Central memory CD8-positive, alpha-beta T cell (primary cell): ENCODE results near the gene KIAA0586.
A peak's percentile ranks its signal among the peaks of the same experiment; 100 is the strongest.
"Not testable (repeated sequence)": the region's sequence is repeated elsewhere in the genome, so short reads cannot be mapped to it uniquely, and the experiment has no call there.

Source experiments
- ATAC-seq: fragments of 150-1000 bp; cut with Tn5 transposase; replicated peaks from 2 replicates; pipeline ENCODE4 v1.10.0; 2022; ENCODE audit warnings: mild to moderate bottlenecking, moderate FRiP score, moderate number of reproducible peaks; ENCODE audit not compliant: poor library complexity, severe bottlenecking; ENCODE audit errors: extremely low read depth
- DNase-seq, 2 donors: peaks; one replicate each; pipeline ENCODE4 v3.0.0; 2021; ENCODE audit warnings: low spot score in 2 of 2
- H3K27ac Mint-ChIP-seq: one replicate; pipeline ENCODE4 v1.8.0; 2022; ENCODE audit warnings: low read depth, mild to moderate bottlenecking, moderate library complexity, mixed read lengths
- H3K27me3 Mint-ChIP-seq: one replicate; pipeline ENCODE4 v1.8.0; 2022; ENCODE audit warnings: mixed read lengths
- H3K36me3 Mint-ChIP-seq: one replicate; pipeline ENCODE4 v1.8.0; 2022; ENCODE audit warnings: mild to moderate bottlenecking, moderate library complexity, mixed read lengths; ENCODE audit not compliant: insufficient read depth
- H3K4me1 Mint-ChIP-seq: one replicate; pipeline ENCODE4 v1.8.0; 2022; ENCODE audit warnings: mixed read lengths
- H3K4me3 Mint-ChIP-seq: one replicate; pipeline ENCODE4 v1.8.0; 2022; ENCODE audit warnings: mild to moderate bottlenecking, moderate library complexity, mixed read lengths
- H3K9me3 Mint-ChIP-seq: one replicate; pipeline ENCODE4 v1.8.0; 2022; ENCODE audit warnings: mixed read lengths

The KIAA0586 gene

GRCh38 chr14:58469309-58469708, 41.8 kb downstream of the KIAA0586 start:
- H3K36me3 Mint-ChIP-seq: peaks cover 28% of the 10 kb centered on the region
- no peak overlapping the region for H3K27ac Mint-ChIP-seq
- no peak overlapping the region for H3K4me3 Mint-ChIP-seq
- DNase-seq (no peak), ATAC-seq (no peak)
- H3K4me1 Mint-ChIP-seq: no peaks in the 10 kb centered on the region
- H3K9me3 Mint-ChIP-seq: no peaks in the 10 kb centered on the region
- no peaks in the 10 kb centered on the region for H3K27me3 Mint-ChIP-seq

DNA sequence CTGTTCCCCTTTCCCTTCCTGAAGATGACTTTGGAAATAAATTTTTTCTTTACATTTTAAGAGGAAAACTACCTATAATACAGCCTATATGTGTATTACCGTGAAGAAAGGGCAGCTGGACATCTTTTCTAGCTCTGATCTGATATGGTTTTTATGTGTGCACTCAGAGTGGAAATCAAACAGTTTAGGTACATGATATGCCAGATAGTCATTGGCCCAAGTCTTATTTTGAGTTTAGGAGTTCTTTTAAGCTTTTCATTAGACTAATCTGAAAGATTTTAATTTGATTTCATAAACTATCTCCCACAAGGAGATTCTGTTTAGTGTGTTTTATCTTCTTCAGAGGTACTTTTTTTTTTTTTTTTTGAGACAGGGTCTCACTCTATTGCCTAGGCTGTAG, 48.8 kb downstream of the KIAA0586 start:
- Mint-ChIP-seq H3K9me3 (no peaks in the 10 kb centered on the region), H3K36me3 (peaks cover 27% of the 10 kb centered on the region), H3K27ac (no peak overlapping the region), H3K4me1 (peaks cover 8% of the 10 kb centered on the region), H3K4me3 (no peak overlapping the region), H3K27me3 (no peaks in the 10 kb centered on the region)
- ATAC-seq (no peak), DNase-seq (no peak)

DNA sequence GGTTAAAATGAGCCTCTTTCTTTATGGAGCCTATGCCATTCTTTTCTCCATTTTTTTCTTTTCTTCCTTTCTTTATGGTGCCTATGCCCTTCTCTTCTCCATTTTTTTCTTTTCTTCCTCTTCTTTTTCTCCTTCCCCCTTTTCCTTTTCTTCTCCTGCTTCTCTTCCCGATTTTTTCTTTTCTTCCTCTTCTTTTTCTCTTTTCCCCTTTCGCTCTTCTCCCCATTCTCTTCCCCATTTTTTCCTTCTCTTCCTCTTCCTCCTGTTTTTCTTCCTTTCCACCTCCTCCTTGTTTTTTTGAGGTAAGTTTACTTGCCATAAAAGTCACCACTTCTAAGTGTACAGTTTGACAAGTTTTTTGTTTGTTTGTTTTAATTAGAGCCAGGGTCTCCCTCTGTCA, 50.1 kb downstream of the KIAA0586 start:
- Mint-ChIP-seq H3K27me3 (no peaks in the 10 kb centered on the region), H3K9me3 (no peaks in the 10 kb centered on the region), H3K27ac (no peak overlapping the region), H3K4me3 (no peak overlapping the region), H3K4me1 (peaks cover 8% of the 10 kb centered on the region), H3K36me3 (peaks cover 27% of the 10 kb centered on the region)
- DNase-seq (no peak), ATAC-seq (no peak)

DNA sequence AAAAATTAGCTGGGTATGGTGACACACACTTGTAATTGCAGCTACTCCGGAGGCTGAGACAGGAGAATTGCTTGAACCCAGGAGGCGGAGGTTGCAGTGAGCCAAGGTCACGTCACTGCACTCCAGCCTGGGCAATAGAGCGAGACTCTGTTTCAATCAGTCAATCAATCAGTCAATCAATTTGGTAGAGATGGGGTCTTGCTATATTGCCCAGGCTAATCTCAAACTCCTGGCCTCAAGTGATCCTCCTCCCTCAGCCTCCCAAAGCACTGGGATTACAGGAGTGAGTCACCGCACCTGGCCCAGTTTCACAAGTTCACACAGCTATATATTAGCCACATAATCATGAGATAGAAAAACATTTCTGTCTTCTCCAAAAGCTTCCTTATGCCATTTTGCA, 50.8 kb downstream of the KIAA0586 start:
- H3K9me3 Mint-ChIP-seq, H3K27me3 Mint-ChIP-seq, DNase-seq, ATAC-seq, H3K4me3 Mint-ChIP-seq, H3K27ac Mint-ChIP-seq, H3K4me1 Mint-ChIP-seq: not testable (repeated sequence)
- peaks cover 30% of the 10 kb centered on the region for H3K36me3 Mint-ChIP-seq

DNA sequence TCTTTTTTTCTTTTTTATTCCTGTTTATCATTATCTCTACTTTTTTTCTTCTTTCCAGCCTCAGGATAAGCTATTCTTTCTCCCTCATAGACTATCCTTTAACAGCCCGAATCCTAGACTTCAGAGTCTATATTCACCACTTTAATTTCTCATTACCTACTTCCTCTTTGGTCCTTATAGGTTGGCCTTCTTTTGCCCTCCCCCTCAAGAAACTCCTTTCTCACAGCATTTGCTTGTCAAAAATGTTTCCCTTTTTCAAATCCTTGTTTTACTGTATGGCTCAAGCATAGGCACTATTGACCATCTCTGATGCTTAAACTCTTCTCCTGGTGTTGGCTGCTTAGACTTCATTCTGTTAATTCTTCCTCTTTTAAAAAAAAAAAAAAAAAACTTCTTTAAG, 52.5 kb downstream of the KIAA0586 start:
- H3K4me1 Mint-ChIP-seq: peaks cover 8% of the 10 kb centered on the region
- ATAC-seq: no peak
- H3K9me3 Mint-ChIP-seq: no peaks in the 10 kb centered on the region
- no peak overlapping the region for H3K4me3 Mint-ChIP-seq
- peaks cover 23% of the 10 kb centered on the region for H3K36me3 Mint-ChIP-seq
- DNase-seq: no peak
- no peaks in the 10 kb centered on the region for H3K27me3 Mint-ChIP-seq
- peak overlapping the region; percentile 14 for H3K27ac Mint-ChIP-seq

- Mint-ChIP-seq H3K4me3 (no peak overlapping the region), H3K27me3 (no peaks in the 10 kb centered on the region), H3K27ac (no peak overlapping the region), H3K36me3 (peaks cover 27% of the 10 kb centered on the region), H3K9me3 (peaks cover 6% of the 10 kb centered on the region), H3K4me1 (peaks cover 8% of the 10 kb centered on the region)
- no peak for ATAC-seq
- DNase-seq: no peak
Measured at GRCh38 chr14:58484176-58484575, 56.7 kb downstream of the KIAA0586 start.

DNA sequence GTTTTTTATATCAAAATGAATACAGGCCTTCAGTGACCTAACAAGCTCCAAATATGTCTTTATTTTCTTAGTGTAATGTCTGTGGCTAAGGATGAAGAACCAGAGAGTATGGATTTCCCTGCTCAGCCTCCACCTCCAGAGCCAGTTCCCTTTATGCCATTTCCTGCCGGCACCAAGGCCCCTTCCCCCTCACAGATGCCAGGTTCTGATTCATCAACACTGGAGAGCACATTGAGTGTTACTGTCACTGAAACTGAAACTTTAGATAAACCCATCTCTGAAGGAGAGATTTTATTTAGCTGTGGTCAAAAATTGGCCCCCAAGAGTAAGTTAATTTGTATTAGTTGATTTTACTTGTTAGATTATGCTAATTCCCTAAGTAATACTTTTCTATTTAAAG, 61.0 kb downstream of the KIAA0586 start:
- H3K4me1 Mint-ChIP-seq: no peaks in the 10 kb centered on the region
- H3K36me3 Mint-ChIP-seq: peaks cover 17% of the 10 kb centered on the region
- peaks cover 6% of the 10 kb centered on the region for H3K9me3 Mint-ChIP-seq
- no peak overlapping the region for H3K4me3 Mint-ChIP-seq
- H3K27ac Mint-ChIP-seq: no peak overlapping the region
- no peak for DNase-seq
- no peak for ATAC-seq
- H3K27me3 Mint-ChIP-seq: no peaks in the 10 kb centered on the region

GRCh38 chr14:58491593-58491992, 64.1 kb downstream of the KIAA0586 start:
- Mint-ChIP-seq H3K27me3 (no peaks in the 10 kb centered on the region), H3K4me1 (no peaks in the 10 kb centered on the region), H3K27ac (no peak overlapping the region), H3K36me3 (peaks cover 18% of the 10 kb centered on the region), H3K9me3 (no peaks in the 10 kb centered on the region), H3K4me3 (no peak overlapping the region)
- ATAC-seq: no peak
- DNase-seq: no peak

DNA sequence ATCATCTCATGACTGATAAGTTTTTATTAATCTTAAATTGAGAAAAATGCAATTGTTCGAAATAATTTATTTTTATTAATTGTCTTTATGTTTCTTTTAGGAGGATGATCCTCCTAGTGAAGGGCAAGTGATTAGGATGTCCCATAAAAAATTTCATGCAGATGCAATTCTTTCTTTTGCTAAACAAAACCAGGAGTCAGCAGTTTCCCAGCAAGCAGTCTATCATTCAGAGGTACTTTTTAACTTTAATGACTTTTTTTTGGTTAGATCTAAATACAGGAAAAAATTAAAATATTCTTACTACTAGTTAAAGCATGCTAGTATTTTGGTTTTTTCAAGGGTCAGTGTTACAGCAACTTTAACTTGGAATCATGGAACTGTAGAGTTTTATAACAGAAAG, 64.5 kb downstream of the KIAA0586 start:
- DNase-seq: no peak
- ATAC-seq: no peak
- H3K36me3 Mint-ChIP-seq: peaks cover 18% of the 10 kb centered on the region
- H3K27ac Mint-ChIP-seq: no peak overlapping the region
- H3K4me1 Mint-ChIP-seq: no peaks in the 10 kb centered on the region
- no peaks in the 10 kb centered on the region for H3K27me3 Mint-ChIP-seq
- H3K9me3 Mint-ChIP-seq: no peaks in the 10 kb centered on the region
- H3K4me3 Mint-ChIP-seq: no peak overlapping the region

GRCh38 chr14:58501214-58501816, 73.8 kb downstream of the KIAA0586 start:
- Mint-ChIP-seq H3K27me3 (no peaks in the 10 kb centered on the region), H3K27ac (no peak overlapping the region), H3K4me3 (no peak overlapping the region), H3K4me1 (no peaks in the 10 kb centered on the region), H3K36me3 (peaks cover 31% of the 10 kb centered on the region), H3K9me3 (no peaks in the 10 kb centered on the region)
- DNase-seq: no peak
- no peak for ATAC-seq

GRCh38 chr14:58513272-58513671, 85.8 kb downstream of the KIAA0586 start:
- Mint-ChIP-seq H3K27ac (no peak overlapping the region), H3K4me3 (no peak overlapping the region), H3K4me1 (no peaks in the 10 kb centered on the region), H3K9me3 (no peaks in the 10 kb centered on the region), H3K36me3 (peaks cover 16% of the 10 kb centered on the region), H3K27me3 (no peaks in the 10 kb centered on the region)
- ATAC-seq (no peak), DNase-seq (no peak)

- no peaks in the 10 kb centered on the region for H3K9me3 Mint-ChIP-seq
- H3K27ac Mint-ChIP-seq: no peak overlapping the region
- no peaks in the 10 kb centered on the region for H3K4me1 Mint-ChIP-seq
- no peaks in the 10 kb centered on the region for H3K27me3 Mint-ChIP-seq
- ATAC-seq (no peak), DNase-seq (no peak)
- no peak overlapping the region for H3K4me3 Mint-ChIP-seq
- peaks cover 9% of the 10 kb centered on the region for H3K36me3 Mint-ChIP-seq
Measured at GRCh38 chr14:58517592-58517991, 90.1 kb downstream of the KIAA0586 start.

DNA sequence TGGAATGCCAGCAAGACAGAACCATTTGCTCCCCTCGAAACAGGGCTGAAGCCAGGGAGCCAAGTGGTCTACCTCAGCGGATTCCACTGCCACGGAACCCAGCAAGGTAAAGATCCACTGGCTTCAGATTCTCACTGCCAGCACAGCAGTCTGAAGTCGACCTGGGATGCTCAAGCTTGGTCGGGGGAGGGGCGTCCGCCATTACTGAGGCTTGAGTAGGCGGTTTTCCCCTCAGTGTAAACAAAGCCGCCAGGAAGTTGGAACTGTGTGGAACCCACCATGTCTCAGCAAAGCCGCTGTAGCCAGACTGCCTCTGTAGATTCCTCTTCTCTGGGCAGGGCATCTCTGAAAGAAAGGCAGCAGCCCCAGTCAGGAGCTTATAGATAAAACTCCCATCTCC, 98.2 kb downstream of the KIAA0586 start:
- not testable (repeated sequence) for H3K27me3 Mint-ChIP-seq, ATAC-seq, DNase-seq, H3K36me3 Mint-ChIP-seq, H3K4me1 Mint-ChIP-seq, H3K27ac Mint-ChIP-seq, H3K4me3 Mint-ChIP-seq
- H3K9me3 Mint-ChIP-seq: peaks cover 24% of the 10 kb centered on the region

DNA sequence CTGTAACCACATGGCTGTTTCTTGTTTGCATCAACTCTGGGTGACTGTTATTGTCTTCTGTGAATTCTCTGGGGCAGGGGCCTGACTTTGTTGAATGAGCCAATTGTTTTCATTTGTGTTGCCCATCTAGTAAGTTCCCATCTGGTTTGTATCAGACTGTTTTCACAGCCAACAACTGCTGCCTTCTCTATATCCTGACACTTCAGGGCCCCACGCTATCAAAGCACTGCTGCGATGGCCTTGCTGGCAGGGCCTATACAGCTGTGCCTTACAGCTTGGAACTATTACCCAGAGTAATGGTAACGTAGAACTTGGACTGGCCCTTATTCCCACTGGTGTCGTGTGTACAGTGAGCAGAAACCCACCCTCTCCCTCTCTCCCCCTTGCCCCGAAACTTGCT, 105.9 kb downstream of the KIAA0586 start:
- H3K36me3 Mint-ChIP-seq: peaks cover 2% of the 10 kb centered on the region
- DNase-seq: no peak
- H3K9me3 Mint-ChIP-seq: peaks cover 7% of the 10 kb centered on the region
- no peak overlapping the region for H3K27ac Mint-ChIP-seq
- H3K4me1 Mint-ChIP-seq: peaks cover 5% of the 10 kb centered on the region
- no peak overlapping the region for H3K4me3 Mint-ChIP-seq
- H3K27me3 Mint-ChIP-seq: no peaks in the 10 kb centered on the region
- ATAC-seq: no peak
